HepG2 (cell line): ENCODE data around the gene USP38. TPM values are rescaled to one million over a fixed set of nuclear protein-coding genes. Genes with fewer than 3 reads are reported as not detected.

Experiments
- ATAC-seq: fragments of 200-7000 bp; cut with Tn5 transposase; 3 replicates; pipeline ENCODE4 v1.9.1; 2020; ENCODE audit warnings: mild to moderate bottlenecking, moderate library complexity
- BruUV-seq: library from RNA; stranded (reverse); fragments of 400-500 nt; replicated peaks from 2 replicates; lab custom pipeline; 2021; lab: Mats Ljungman, UMichigan
- CTCF ChIA-PET: fragments of 300-600 bp; formaldehyde crosslinking; extraction: SDS; loops from one replicate; lab custom pipeline; 2021; ENCODE audit warnings: low total read pairs, inconsistent platforms, low intra/inter-chr PET ratio; lab: Yijun Ruan, JAX
- POLR2A ChIA-PET: fragments of 350-600 bp; sonication (Branson Sonifier 250); formaldehyde crosslinking; loops from one replicate; lab custom pipeline; 2020; ENCODE audit warnings: antibody characterized with exemption, inconsistent platforms; lab: Yijun Ruan, JAX
- DNase-seq: peaks from one replicate; pipeline ENCODE4 v3.0.0-alpha.2; 2015; ENCODE audit warnings: low spot score
- FAIRE-seq: peaks from 3 replicates; lab custom pipeline; 2011; peaks lifted over from hg19 to GRCh38; lab: Jason Lieb, UNC
- H2AFZ ChIP-seq: one replicate; pipeline ENCODE4 v1.6.1; 2011; ENCODE audit warnings: low read length, inconsistent platforms
- H3K27ac ChIP-seq: fragments of 300-600 bp; 3 replicates; pipeline ENCODE4 v1.8.0; 2011; ENCODE audit warnings: mixed run types, mild to moderate bottlenecking, mixed read lengths, low read length, inconsistent platforms; ENCODE audit not compliant: insufficient read depth; ENCODE audit errors: extremely low read length
- H3K27me3 ChIP-seq, 2 experiments: fragments of 200-600 bp in 1 of 2; 2 replicates in 1 of 2; 3 replicates in 1 of 2; pipeline versions ENCODE4 v1.6.0 to v1.8.0; 2011; ENCODE audit warnings: low read length in 2 of 2, mild to moderate bottlenecking in 2 of 2, moderate library complexity in 2 of 2, inconsistent platforms in 1 of 2; ENCODE audit not compliant: insufficient read depth in 2 of 2, control insufficient read depth in 1 of 2
- H3K36me3 ChIP-seq, 2 experiments: fragments of 200-600 bp in 1 of 2; replicated peaks in 1 of 2; 2 replicates in 1 of 2; 3 replicates in 1 of 2; pipeline versions ENCODE4 v1.5.1 to v1.8.0; 2011; ENCODE audit warnings: low read length in 2 of 2, inconsistent platforms in 1 of 2; ENCODE audit not compliant: insufficient read depth in 2 of 2, control insufficient read depth in 1 of 2
- H3K4me1 ChIP-seq: 2 replicates; pipeline ENCODE4 v1.5.1; 2012; ENCODE audit warnings: low read length, inconsistent platforms; ENCODE audit not compliant: insufficient read depth
- H3K4me2 ChIP-seq: 2 replicates; pipeline ENCODE4 v1.6.0; 2011; ENCODE audit warnings: low read depth, low read length, inconsistent platforms
- H3K4me3 ChIP-seq, 3 experiments: fragments of 200-600 bp in 1 of 3; sonication (generic), shearing (Covaris generic) in 1 of 3; replicated peaks in 1 of 3; 2 replicates each; pipeline ENCODE4 v1.5.1; 2011 to 2016; ENCODE audit warnings: low read length in 3 of 3, inconsistent platforms in 2 of 3, low read depth in 2 of 3, mild to moderate bottlenecking in 2 of 3, control low read depth in 1 of 3, mixed read lengths in 1 of 3; ENCODE audit not compliant: insufficient read depth in 1 of 3
- H3K79me2 ChIP-seq: one replicate; pipeline ENCODE4 v1.6.1; 2011; ENCODE audit warnings: low read length, inconsistent platforms; ENCODE audit not compliant: insufficient read depth
- H3K9ac ChIP-seq: 2 replicates; pipeline ENCODE4 v1.6.0; 2011; ENCODE audit warnings: mild to moderate bottlenecking, low read depth, low read length, inconsistent platforms; ENCODE audit not compliant: insufficient read depth
- H3K9me3 ChIP-seq: 2 replicates; pipeline ENCODE4 v1.5.1; 2012; ENCODE audit warnings: mild to moderate bottlenecking, low read length
- H4K20me1 ChIP-seq: 2 replicates; pipeline ENCODE4 v1.6.0; 2011; ENCODE audit warnings: inconsistent platforms, mild to moderate bottlenecking, low read length, moderate library complexity; ENCODE audit not compliant: insufficient read depth
- ELF4 ChIP-seq: sonication (generic); formaldehyde crosslinking; IDR thresholded peaks from 2 replicates; pipeline ENCODE4 v1.5.0; 2020; ENCODE audit warnings: missing genetic modification reagents, mild to moderate bottlenecking, moderate library complexity, borderline replicate concordance
- KDM1A ChIP-seq: IDR thresholded peaks from 2 replicates; pipeline ENCODE4 v1.6.1; 2016; ENCODE audit warnings: missing compliant biosample characterization
- MIER2 ChIP-seq: IDR thresholded peaks from 2 replicates; pipeline ENCODE4 v1.6.1; 2016; ENCODE audit warnings: missing biosample characterization, missing genetic modification reagents
- MYNN ChIP-seq: sonication (generic); formaldehyde crosslinking; IDR thresholded peaks from 2 replicates; pipeline ENCODE4 v1.4.0; 2020; ENCODE audit warnings: mild to moderate bottlenecking, low read depth, missing genetic modification reagents
- NBN ChIP-seq: fragments of 450-650 bp; conservative IDR thresholded peaks from 2 replicates; pipeline ENCODE4 v1.6.1; 2017
- NCOA1 ChIP-seq: sonication (generic); formaldehyde crosslinking; IDR thresholded peaks from 2 replicates; pipeline ENCODE4 v1.9.0; 2021; ENCODE audit warnings: missing genetic modification reagents
- SP1 ChIP-seq, 2 experiments: fragments of 450-650 bp in 1 of 2; sonication (generic) in 1 of 2; formaldehyde crosslinking in 1 of 2; IDR thresholded peaks; 2 replicates each; pipeline versions ENCODE4 v1.4.0 to v1.6.1; 2016 to 2020; ENCODE audit warnings: missing genetic modification reagents in 1 of 2
- ZBTB21 ChIP-seq: sonication (generic); formaldehyde crosslinking; IDR thresholded peaks from 2 replicates; pipeline ENCODE4 v1.4.0; 2020; ENCODE audit warnings: missing genetic modification reagents
- ZBTB8A ChIP-seq: sonication (generic); formaldehyde crosslinking; IDR thresholded peaks from 2 replicates; pipeline ENCODE4 v1.4.0; 2020; ENCODE audit warnings: mild to moderate bottlenecking, low read depth, missing genetic modification reagents, borderline replicate concordance
- ZNF12 ChIP-seq: sonication (generic); formaldehyde crosslinking; IDR thresholded peaks from 2 replicates; pipeline ENCODE4 v1.5.0; 2020; ENCODE audit warnings: missing genetic modification reagents
- ZNF225 ChIP-seq: sonication (generic); formaldehyde crosslinking; IDR thresholded peaks from 2 replicates; pipeline ENCODE4 v1.4.0; 2020; ENCODE audit warnings: mild to moderate bottlenecking, missing genetic modification reagents
- ZNF562 ChIP-seq: sonication (generic); formaldehyde crosslinking; IDR thresholded peaks from 2 replicates; pipeline ENCODE4 v1.8.0; 2022; ENCODE audit warnings: missing genetic modification reagents, borderline replicate concordance
- ZNF644 ChIP-seq: IDR thresholded peaks from 2 replicates; pipeline ENCODE4 v1.6.1; 2016; ENCODE audit warnings: low read depth
- ZNF7 ChIP-seq: IDR thresholded peaks from 2 replicates; pipeline ENCODE4 v1.6.1; 2016; ENCODE audit warnings: missing biosample characterization, missing genetic modification reagents
- ZNF703 ChIP-seq: sonication (generic); formaldehyde crosslinking; IDR thresholded peaks from 2 replicates; pipeline ENCODE4 v1.5.1; 2020; ENCODE audit warnings: missing genetic modification reagents, mild to moderate bottlenecking, moderate library complexity, borderline replicate concordance
- ZNF747 ChIP-seq: sonication (generic); formaldehyde crosslinking; IDR thresholded peaks from 2 replicates; pipeline ENCODE4 v1.8.1; 2023; ENCODE audit warnings: missing genetic modification reagents, mild to moderate bottlenecking, borderline replicate concordance
- ZSCAN21 ChIP-seq: sonication (generic); formaldehyde crosslinking; IDR thresholded peaks from 2 replicates; pipeline ENCODE4 v1.8.0; 2022; ENCODE audit warnings: mild to moderate bottlenecking, missing genetic modification reagents, moderate library complexity, borderline replicate concordance
- WGBS: methylation state at CpG from one replicate; pipeline ENCODE4 v1.1.6; 2017; ENCODE audit warnings: low lambda C conversion rate; 5-methylcytosine and 5-hydroxymethylcytosine counted together
- in situ Hi-C: cut with HindIII; loops from 2 replicates; pipeline ENCODE4 v1.10.0; 2017; ENCODE audit warnings: low pct_unique_long_range_greater_than_20kb; ENCODE audit not compliant: extremely low pct_ligation_motif_present
- intact Hi-C: fragments of 100-400 bp; cut with micrococcal nuclease; formaldehyde crosslinking; loops from one replicate; pipeline ENCODE4 v1.10.0; 2022; ENCODE audit not compliant: unreplicated experiment
- polyA plus RNA-seq, 8 experiments: library from polyadenylated mRNA; depleted of rRNA in 3 of 8; stranded (reverse) in 7 of 8; unstranded in 1 of 8; fragments of >200 nt; fragmentation: Illumina TruSeq in 4 of 8; extraction: Trizol in 4 of 8; gene quantifications; 2 replicates each; pipeline versions ENCODE4 v1.2.1 to v1.2.3, GENCODE V29; 2011 to 2016; ENCODE audit warnings: low read depth in 4 of 8, missing spikeins in 1 of 8, mixed read lengths in 1 of 8; ENCODE audit not compliant: insufficient read depth in 1 of 8
- total RNA-seq, 5 experiments: library from RNA; depleted of rRNA; stranded (reverse); fragments of >200 nt; fragmentation: Illumina TruSeq; extraction: Trizol; gene quantifications; 2 replicates each; pipeline ENCODE4 v1.2.3, GENCODE V29; 2016; ENCODE audit warnings: low read depth in 1 of 5
- TF ChIP-seq, protein P1 (sequence below): sonication (generic); formaldehyde crosslinking; IDR thresholded peaks from 2 replicates; pipeline ENCODE4 v1.8.0; 2022; ENCODE audit warnings: missing genetic modification reagents, mild to moderate bottlenecking, moderate library complexity, borderline replicate concordance
- TF ChIP-seq, protein P2 (sequence below), 2 experiments: fragments of 450-650 bp in 1 of 2; sonication (generic) in 1 of 2; formaldehyde crosslinking; IDR thresholded peaks; 2 replicates each; pipeline versions ENCODE4 v1.5.0 to v1.8.0; 2020 to 2022; ENCODE audit warnings: mild to moderate bottlenecking in 1 of 2, missing genetic modification reagents in 1 of 2
- TF ChIP-seq, protein P3 (sequence below): sonication (generic); formaldehyde crosslinking; IDR thresholded peaks from 2 replicates; pipeline ENCODE4 v1.4.0; 2020; ENCODE audit warnings: missing genetic modification reagents

The USP38 gene
- total and polyA plus RNA-seq, 2 of the 13 experiments (the other 11 are each of a cell fraction or from before 2014, with no cell fraction given) = 4.5 to 11.8 TPM

DNA sequence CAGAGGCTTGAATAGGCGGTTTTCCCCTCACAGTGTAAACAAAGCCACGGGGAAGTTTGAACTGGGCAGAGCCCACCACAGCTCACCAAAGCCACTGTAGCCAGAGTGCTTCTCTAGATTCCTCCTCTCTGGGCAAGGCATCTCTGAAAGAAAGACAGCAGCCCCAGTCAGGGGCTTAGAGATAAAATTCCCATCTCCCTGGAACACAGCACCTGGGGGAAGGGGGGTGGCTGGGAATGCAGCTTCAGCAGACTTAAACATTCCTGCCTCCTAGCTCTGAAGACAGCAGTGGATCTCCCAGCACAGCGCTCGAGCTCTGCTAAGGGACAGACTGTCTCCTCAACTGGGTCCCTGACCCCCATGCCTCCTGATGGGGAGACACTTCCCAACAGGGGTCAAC is 44.0 kb upstream of the USP38 start:
- ChIA-PET POLR2A (no interaction called here), CTCF (no interaction called here)
- in situ Hi-C loops = no loop called here
- Histone ChIP-seq H3K9ac (no peak overlapping the region), H2AFZ (no peak overlapping the region), H4K20me1 (no peaks in the 10 kb centered on the region), H3K4me1 (no peaks in the 10 kb centered on the region), H3K36me3 (no peaks in the 10 kb centered on the region), H3K79me2 (no peaks in the 10 kb centered on the region), H3K27me3 (no peaks in the 10 kb centered on the region), H3K4me3 (no peak overlapping the region), H3K9me3 (no peaks in the 10 kb centered on the region), H3K27ac (no peak overlapping the region), H3K4me2 (no peak overlapping the region)
- intact Hi-C loops = no loop called here
- TF ChIP-seq ZBTB8A (CRISPR knock-in tag) (no peak), ZNF562 (CRISPR knock-in tag) (no peak), ZNF644 (CRISPR knock-in tag) (no peak), NBN (no peak), ZNF12 (CRISPR knock-in tag) (no peak), ZNF225 (CRISPR knock-in tag) (no peak), ZSCAN21 (no peak), ZBTB21 (CRISPR knock-in tag) (no peak), ZNF703 (CRISPR knock-in tag) (no peak), MIER2 (CRISPR knock-in tag) (no peak), MYNN (no peak), ZNF7 (CRISPR knock-in tag) (no peak), ZNF747 (no peak), KDM1A (CRISPR knock-in tag) (no peak), ELF4 (no peak), SP1 (IDR thresholded peaks at IDR 0.05) (no peak), SP1 (CRISPR knock-in tag; IDR thresholded peaks at IDR 0.05) (no peak), NCOA1 (CRISPR knock-in tag) (no peak)
- TF ChIP-seq, protein P1, sequence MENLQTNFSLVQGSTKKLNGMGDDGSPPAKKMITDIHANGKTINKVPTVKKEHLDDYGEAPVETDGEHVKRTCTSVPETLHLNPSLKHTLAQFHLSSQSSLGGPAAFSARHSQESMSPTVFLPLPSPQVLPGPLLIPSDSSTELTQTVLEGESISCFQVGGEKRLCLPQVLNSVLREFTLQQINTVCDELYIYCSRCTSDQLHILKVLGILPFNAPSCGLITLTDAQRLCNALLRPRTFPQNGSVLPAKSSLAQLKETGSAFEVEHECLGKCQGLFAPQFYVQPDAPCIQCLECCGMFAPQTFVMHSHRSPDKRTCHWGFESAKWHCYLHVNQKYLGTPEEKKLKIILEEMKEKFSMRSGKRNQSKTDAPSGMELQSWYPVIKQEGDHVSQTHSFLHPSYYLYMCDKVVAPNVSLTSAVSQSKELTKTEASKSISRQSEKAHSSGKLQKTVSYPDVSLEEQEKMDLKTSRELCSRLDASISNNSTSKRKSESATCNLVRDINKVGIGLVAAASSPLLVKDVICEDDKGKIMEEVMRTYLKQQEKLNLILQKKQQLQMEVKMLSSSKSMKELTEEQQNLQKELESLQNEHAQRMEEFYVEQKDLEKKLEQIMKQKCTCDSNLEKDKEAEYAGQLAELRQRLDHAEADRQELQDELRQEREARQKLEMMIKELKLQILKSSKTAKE (CRISPR knock-in tag) = no peak
- TF ChIP-seq, protein P2, sequence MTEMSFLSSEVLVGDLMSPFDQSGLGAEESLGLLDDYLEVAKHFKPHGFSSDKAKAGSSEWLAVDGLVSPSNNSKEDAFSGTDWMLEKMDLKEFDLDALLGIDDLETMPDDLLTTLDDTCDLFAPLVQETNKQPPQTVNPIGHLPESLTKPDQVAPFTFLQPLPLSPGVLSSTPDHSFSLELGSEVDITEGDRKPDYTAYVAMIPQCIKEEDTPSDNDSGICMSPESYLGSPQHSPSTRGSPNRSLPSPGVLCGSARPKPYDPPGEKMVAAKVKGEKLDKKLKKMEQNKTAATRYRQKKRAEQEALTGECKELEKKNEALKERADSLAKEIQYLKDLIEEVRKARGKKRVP (CRISPR knock-in tag; IDR thresholded peaks at IDR 0.05) = no peak
- TF ChIP-seq, protein P3, sequence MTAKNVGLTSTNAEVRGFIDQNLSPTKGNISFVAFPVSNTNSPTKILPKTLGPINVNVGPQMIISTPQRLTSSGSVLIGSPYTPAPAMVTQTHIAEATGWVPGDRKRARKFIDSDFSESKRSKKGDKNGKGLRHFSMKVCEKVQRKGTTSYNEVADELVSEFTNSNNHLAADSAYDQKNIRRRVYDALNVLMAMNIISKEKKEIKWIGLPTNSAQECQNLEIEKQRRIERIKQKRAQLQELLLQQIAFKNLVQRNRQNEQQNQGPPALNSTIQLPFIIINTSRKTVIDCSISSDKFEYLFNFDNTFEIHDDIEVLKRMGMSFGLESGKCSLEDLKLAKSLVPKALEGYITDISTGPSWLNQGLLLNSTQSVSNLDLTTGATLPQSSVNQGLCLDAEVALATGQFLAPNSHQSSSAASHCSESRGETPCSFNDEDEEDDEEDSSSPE (CRISPR knock-in tag) = no peak
- DNase-seq (no peak), ATAC-seq (no peak), FAIRE-seq (no peak)
- 0% methylated on average over 2 of the region's 4 CpGs for WGBS
- no TSS peak for BruUV-seq
